SK-N-SH treated with all-trans-retinoic acid at 6 μM for 48 hours (cell line): ENCODE results near the gene JPH3.

Experiments
- ATAC-seq: fragments of 200-7000 bp; cut with Tn5 transposase; 3 replicates; pipeline ENCODE4 v1.9.1; 2020; ENCODE audit warnings: mild to moderate bottlenecking, moderate library complexity
- ARNTL ChIP-seq: fragments of 450-650 bp; formaldehyde crosslinking; IDR thresholded peaks from 2 replicates; pipeline ENCODE4 v1.5.0; 2020; ENCODE audit warnings: low read depth, mild to moderate bottlenecking, moderate library complexity, borderline replicate concordance
- CREB5 ChIP-seq: fragments of 250-450 bp; sonication (Bioruptor Pico); IDR thresholded peaks from 2 replicates; pipeline ENCODE4 v1.5.1; 2020; ENCODE audit warnings: low read depth, mild to moderate bottlenecking, moderate library complexity
- CSDC2 ChIP-seq: fragments of 250-450 bp; sonication (Bioruptor Pico); IDR thresholded peaks from 2 replicates; pipeline ENCODE4 v1.5.0; 2020; ENCODE audit warnings: mild to moderate bottlenecking, moderate library complexity
- ESRRG ChIP-seq: fragments of 250-450 bp; sonication (Bioruptor Pico); IDR thresholded peaks from 2 replicates; pipeline ENCODE4 v1.6.1; 2021; ENCODE audit warnings: mild to moderate bottlenecking
- GLIS3 ChIP-seq: fragments of 250-450 bp; sonication (Bioruptor Pico); IDR thresholded peaks from 2 replicates; pipeline ENCODE4 v1.5.0; 2020; ENCODE audit warnings: mild to moderate bottlenecking, moderate library complexity
- OSR1 ChIP-seq: fragments of 250-450 bp; sonication (Bioruptor Pico); IDR thresholded peaks from 2 replicates; pipeline ENCODE4 v1.8.0; 2022; ENCODE audit warnings: moderate library complexity, mild to moderate bottlenecking, inconsistent platforms
- PATZ1 ChIP-seq: fragments of 250-450 bp; sonication (Bioruptor Pico); IDR thresholded peaks from 2 replicates; pipeline ENCODE4 v1.8.0; 2020; ENCODE audit warnings: mild to moderate bottlenecking, moderate library complexity, borderline replicate concordance
- POU6F1 ChIP-seq: fragments of 250-450 bp; sonication (Bioruptor Pico); IDR thresholded peaks from 2 replicates; pipeline ENCODE4 v1.8.0; 2021; ENCODE audit warnings: low read depth, mild to moderate bottlenecking, moderate library complexity, borderline replicate concordance
- SNAI2 ChIP-seq: fragments of 250-450 bp; sonication (Bioruptor Pico); IDR thresholded peaks from 2 replicates; pipeline ENCODE4 v1.5.0; 2020; ENCODE audit warnings: mild to moderate bottlenecking, moderate library complexity
- TCF4 ChIP-seq: fragments of 250-450 bp; sonication (Bioruptor Pico); IDR thresholded peaks from 2 replicates; pipeline ENCODE4 v1.8.0; 2021; ENCODE audit warnings: mild to moderate bottlenecking, moderate library complexity, borderline replicate concordance
- TOX ChIP-seq: fragments of 250-450 bp; sonication (Bioruptor Pico); IDR thresholded peaks from 2 replicates; pipeline ENCODE4 v1.8.0; 2021; ENCODE audit warnings: mild to moderate bottlenecking, moderate library complexity, borderline replicate concordance
- ZFP3 ChIP-seq: fragments of 250-450 bp; sonication (Bioruptor Pico); IDR thresholded peaks from 2 replicates; pipeline ENCODE4 v1.5.0; 2020; ENCODE audit warnings: mild to moderate bottlenecking, moderate library complexity
- ZFP30 ChIP-seq: fragments of 450-650 bp; formaldehyde crosslinking; IDR thresholded peaks from 2 replicates; pipeline ENCODE4 v1.5.0; 2022; ENCODE audit warnings: mild to moderate bottlenecking, moderate library complexity
- ZNF565 ChIP-seq: fragments of 450-650 bp; formaldehyde crosslinking; conservative IDR thresholded peaks from 2 replicates; pipeline ENCODE4 v1.5.0; 2020; ENCODE audit warnings: low read depth, mild to moderate bottlenecking, moderate library complexity
- ZNF70 ChIP-seq: fragments of 450-650 bp; formaldehyde crosslinking; IDR thresholded peaks from 2 replicates; pipeline ENCODE4 v1.5.0; 2020; ENCODE audit warnings: mild to moderate bottlenecking, moderate library complexity
- ZNF8 ChIP-seq: fragments of 450-650 bp; formaldehyde crosslinking; IDR thresholded peaks from 2 replicates; pipeline ENCODE4 v1.5.0; 2020; ENCODE audit warnings: mild to moderate bottlenecking, moderate library complexity
- TF ChIP-seq, protein P1 (sequence below): fragments of 250-450 bp; sonication (Bioruptor Pico); IDR thresholded peaks from 2 replicates; pipeline ENCODE4 v1.5.1; 2021; ENCODE audit warnings: mild to moderate bottlenecking, moderate library complexity
- TF ChIP-seq, protein P2 (sequence below): fragments of 250-450 bp; sonication (Bioruptor Pico); IDR thresholded peaks from 2 replicates; pipeline ENCODE4 v1.5.0; 2020; ENCODE audit warnings: mild to moderate bottlenecking, moderate library complexity

JPH3 gene

DNA sequence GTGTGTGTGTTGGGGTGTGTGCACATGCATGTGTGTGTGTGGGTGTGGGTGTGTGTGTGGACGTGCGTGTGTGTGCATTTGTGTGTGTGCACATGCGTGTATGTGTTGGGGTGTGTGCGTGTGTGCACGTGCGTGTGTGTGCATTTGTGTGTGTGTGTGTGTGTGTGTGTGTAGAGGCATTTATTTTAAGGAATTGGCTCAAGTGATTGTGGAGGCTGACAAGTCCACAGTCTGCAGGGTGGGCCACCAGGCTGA lies 37.9 kb upstream of the JPH3 start:
- ATAC-seq: no peak
- TF ChIP-seq SNAI2 (CRISPR knock-in tag): no peak
- TF ChIP-seq TCF4 (CRISPR knock-in tag): no peak
- no peak for TF ChIP-seq ZFP30 (CRISPR knock-in tag)
- TF ChIP-seq CREB5 (CRISPR knock-in tag): no peak
- TF ChIP-seq TOX (CRISPR knock-in tag): no peak
- TF ChIP-seq, protein P1, sequence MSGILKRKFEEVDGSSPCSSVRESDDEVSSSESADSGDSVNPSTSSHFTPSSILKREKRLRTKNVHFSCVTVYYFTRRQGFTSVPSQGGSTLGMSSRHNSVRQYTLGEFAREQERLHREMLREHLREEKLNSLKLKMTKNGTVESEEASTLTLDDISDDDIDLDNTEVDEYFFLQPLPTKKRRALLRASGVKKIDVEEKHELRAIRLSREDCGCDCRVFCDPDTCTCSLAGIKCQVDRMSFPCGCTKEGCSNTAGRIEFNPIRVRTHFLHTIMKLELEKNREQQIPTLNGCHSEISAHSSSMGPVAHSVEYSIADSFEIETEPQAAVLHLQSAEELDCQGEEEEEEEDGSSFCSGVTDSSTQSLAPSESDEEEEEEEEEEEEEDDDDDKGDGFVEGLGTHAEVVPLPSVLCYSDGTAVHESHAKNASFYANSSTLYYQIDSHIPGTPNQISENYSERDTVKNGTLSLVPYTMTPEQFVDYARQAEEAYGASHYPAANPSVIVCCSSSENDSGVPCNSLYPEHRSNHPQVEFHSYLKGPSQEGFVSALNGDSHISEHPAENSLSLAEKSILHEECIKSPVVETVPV (CRISPR knock-in tag): no peak
- TF ChIP-seq POU6F1 (CRISPR knock-in tag): no peak
- no peak for TF ChIP-seq PATZ1
- TF ChIP-seq CSDC2 (CRISPR knock-in tag): no peak
- TF ChIP-seq, all 23 proteins: peak for 0

DNA sequence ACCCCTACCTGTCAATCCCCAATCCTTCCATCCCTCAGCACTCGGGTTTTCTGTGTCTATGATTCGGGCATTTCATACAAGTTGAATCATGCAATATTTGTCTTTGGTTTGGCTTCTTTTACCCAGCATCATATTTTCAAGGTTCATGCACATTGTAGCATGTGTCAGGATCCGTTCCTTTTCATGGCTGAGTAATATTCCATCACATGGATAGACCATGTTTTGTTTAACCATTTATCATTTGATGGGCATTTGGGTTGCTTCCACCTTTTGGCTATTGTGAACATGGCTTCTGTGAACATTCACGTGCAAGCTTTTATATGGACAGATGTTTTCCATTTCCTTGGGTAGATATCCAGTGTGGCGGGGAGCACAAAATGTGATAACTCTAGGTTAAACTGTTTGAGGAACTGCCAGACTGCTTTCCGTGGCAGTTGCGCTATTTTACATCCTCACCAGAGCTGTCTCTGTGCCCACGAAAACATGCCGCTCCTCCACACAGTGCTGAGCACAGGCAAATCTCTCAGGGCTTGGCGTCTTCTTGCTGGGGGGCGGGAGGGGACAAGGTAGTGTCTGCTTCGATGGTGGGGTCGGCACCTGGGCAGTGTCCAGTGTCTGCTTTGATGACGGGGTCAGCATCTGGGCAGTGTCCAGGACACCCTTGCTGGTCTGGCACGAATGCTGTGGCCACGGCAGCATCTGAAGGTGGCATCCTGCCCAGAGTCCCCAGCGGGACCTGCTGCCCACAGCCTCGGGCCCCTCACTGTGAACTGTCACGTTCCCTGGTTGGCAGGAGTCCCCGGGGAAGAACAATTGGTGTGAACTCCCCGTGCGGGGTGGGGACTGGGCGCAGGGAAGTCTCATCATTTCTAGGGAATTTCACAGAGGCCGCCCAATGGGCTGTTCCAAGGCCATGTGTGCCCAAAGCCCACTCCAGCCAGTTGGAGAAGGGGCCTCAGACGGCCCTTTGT lies 32.4 kb upstream of the JPH3 start:
- TF ChIP-seq OSR1: no peak
- TF ChIP-seq ZNF70 (CRISPR knock-in tag): no peak
- no peak for TF ChIP-seq PATZ1
- TF ChIP-seq ZFP3: no peak
- TF ChIP-seq ZNF8 (CRISPR knock-in tag): peak; percentile 65; the same call in 1 of the 2 replicates
- no peak for TF ChIP-seq CSDC2 (CRISPR knock-in tag)
- no peak; the same call in 2 of the 3 replicates for ATAC-seq

- TF ChIP-seq OSR1 (no peak), ARNTL (CRISPR knock-in tag) (no peak)
These were observed 31.8 kb upstream of the JPH3 start for GRCh38 chr16:87570572-87570937.

DNA sequence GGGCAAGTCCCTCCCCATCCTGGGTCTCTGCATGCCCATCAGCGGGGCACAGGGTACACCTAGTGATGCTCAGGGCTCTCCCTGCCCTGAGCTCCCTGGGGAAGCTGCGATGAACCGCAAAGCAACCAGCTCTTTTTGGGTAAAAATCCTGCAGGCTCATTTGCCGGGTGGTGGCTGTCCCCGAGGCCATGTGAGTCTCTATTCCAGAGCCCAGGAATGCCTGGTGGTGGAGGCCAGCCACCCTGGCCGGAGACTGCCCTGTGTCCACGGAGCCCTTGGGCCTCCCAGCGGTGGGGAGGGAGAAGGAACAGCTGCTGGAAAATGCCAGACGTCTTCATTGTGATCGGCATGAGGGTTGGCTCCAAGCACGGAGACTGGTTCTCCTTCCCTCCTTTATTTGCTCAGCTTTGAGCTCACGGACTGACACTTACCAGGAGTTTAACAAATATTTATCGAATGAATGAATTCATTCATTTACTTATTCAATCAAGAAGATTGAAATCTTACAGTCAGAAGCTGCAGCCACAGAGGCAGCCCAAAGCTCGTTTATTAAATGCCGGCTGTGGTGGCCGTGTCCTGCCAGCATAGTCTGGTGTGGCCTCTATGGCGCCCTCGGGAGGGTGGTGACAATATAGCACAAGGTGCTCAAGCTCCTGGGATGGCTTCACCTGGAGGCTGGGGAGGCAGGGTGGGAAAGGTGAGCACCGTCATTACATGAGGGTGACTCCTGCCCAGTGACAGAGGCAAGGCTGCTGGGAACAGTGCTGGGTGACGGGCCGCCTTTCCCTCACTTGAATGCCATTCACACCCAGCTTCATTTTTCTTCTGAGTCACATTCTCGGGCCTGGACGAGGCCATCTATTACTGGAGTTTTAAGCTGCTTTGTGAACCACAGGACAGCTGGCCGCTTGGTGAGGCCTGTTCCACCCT lies 31.1 kb upstream of the JPH3 start:
- ATAC-seq: peak; percentile 87

More at GRCh38 chr16:87570572-87570937, 31.8 kb upstream of the JPH3 start:
- no peak for ATAC-seq

More for the DNA sequence above, 31.1 kb upstream of the JPH3 start:
- no peak for TF ChIP-seq CSDC2 (CRISPR knock-in tag)
- no peak for TF ChIP-seq GLIS3 (CRISPR knock-in tag)
- no peak for TF ChIP-seq ESRRG
- no peak for TF ChIP-seq SNAI2 (CRISPR knock-in tag)
- TF ChIP-seq, protein P2, sequence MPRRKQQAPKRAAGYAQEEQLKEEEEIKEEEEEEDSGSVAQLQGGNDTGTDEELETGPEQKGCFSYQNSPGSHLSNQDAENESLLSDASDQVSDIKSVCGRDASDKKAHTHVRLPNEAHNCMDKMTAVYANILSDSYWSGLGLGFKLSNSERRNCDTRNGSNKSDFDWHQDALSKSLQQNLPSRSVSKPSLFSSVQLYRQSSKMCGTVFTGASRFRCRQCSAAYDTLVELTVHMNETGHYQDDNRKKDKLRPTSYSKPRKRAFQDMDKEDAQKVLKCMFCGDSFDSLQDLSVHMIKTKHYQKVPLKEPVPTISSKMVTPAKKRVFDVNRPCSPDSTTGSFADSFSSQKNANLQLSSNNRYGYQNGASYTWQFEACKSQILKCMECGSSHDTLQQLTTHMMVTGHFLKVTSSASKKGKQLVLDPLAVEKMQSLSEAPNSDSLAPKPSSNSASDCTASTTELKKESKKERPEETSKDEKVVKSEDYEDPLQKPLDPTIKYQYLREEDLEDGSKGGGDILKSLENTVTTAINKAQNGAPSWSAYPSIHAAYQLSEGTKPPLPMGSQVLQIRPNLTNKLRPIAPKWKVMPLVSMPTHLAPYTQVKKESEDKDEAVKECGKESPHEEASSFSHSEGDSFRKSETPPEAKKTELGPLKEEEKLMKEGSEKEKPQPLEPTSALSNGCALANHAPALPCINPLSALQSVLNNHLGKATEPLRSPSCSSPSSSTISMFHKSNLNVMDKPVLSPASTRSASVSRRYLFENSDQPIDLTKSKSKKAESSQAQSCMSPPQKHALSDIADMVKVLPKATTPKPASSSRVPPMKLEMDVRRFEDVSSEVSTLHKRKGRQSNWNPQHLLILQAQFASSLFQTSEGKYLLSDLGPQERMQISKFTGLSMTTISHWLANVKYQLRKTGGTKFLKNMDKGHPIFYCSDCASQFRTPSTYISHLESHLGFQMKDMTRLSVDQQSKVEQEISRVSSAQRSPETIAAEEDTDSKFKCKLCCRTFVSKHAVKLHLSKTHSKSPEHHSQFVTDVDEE: no peak
- no peak for TF ChIP-seq TOX (CRISPR knock-in tag)
- no peak for TF ChIP-seq ZNF70 (CRISPR knock-in tag)
- no peak for TF ChIP-seq POU6F1 (CRISPR knock-in tag)
- TF ChIP-seq, protein P1 (CRISPR knock-in tag): no peak
- no peak for TF ChIP-seq ZNF565 (CRISPR knock-in tag)
- no peak for TF ChIP-seq OSR1
- TF ChIP-seq, all 23 proteins: peak for 0
